CD4-positive, CD25-positive, alpha-beta regulatory T cell (primary cell): Measurements from ENCODE around the gene MS4A4A. TPM values are rescaled to one million over a fixed set of nuclear protein-coding genes. Genes with fewer than 3 reads are reported as not detected.

ENCODE experiments used
- polyA plus RNA-seq, 4 donors: library from polyadenylated mRNA; unstranded; fragments of 300-500 nt; fragmentation: Illumina TruSeq; gene quantifications; one replicate each; pipeline ENCODE4 v1.2.3, GENCODE V29; 2021
- total RNA-seq: library from RNA; stranded (reverse); gene quantifications from one replicate; pipeline ENCODE4 v1.2.3, GENCODE V29; 2022

The MS4A4A gene
- total and polyA plus RNA-seq, 5 donors from 2014 or later: not detected

Other genes starting within 250 kb of the MS4A4A start
- not detected for gene OOSP2, start 240.3 kb upstream of the MS4A4A start, total RNA-seq
- not detected for gene OOSP2, start 240.3 kb upstream of the MS4A4A start, polyA plus RNA-seq
- 0.79 TPM for gene MS4A3, start 224.0 kb upstream of the MS4A4A start, total RNA-seq
- not detected for gene MS4A3, start 224.0 kb upstream of the MS4A4A start, polyA plus RNA-seq
- 0.37 TPM for gene MS4A2, start 192.0 kb upstream of the MS4A4A start, total RNA-seq
- not detected for gene MS4A2, start 192.0 kb upstream of the MS4A4A start, polyA plus RNA-seq
- 1.3 TPM for gene MS4A6A, start 97.6 kb upstream of the MS4A4A start, total RNA-seq
- gene MS4A6A, start 97.6 kb upstream of the MS4A4A start, polyA plus RNA-seq: under 1 TPM in 3 of 4 donors, not detected in 1; 0.29 to 0.99 (median 0.47) TPM
- 1.0 TPM for gene MS4A4E, start 37.5 kb upstream of the MS4A4A start, total RNA-seq
- not detected for gene MS4A4E, start 37.5 kb upstream of the MS4A4A start, polyA plus RNA-seq
- gene MS4A6E, start 46.6 kb downstream of the MS4A4A start, total RNA-seq: not detected
- gene MS4A6E, start 46.6 kb downstream of the MS4A4A start, polyA plus RNA-seq: not detected
- gene MS4A7, start 97.9 kb downstream of the MS4A4A start, total RNA-seq: 0.86 TPM
- under 1 TPM in 2 of 4 donors, not detected in 2; 0.40 to 0.83 TPM for gene MS4A7, start 97.9 kb downstream of the MS4A4A start, polyA plus RNA-seq
- gene MS4A14, start 115.8 kb downstream of the MS4A4A start, total RNA-seq: not detected
- gene MS4A14, start 115.8 kb downstream of the MS4A4A start, polyA plus RNA-seq: not detected
- gene MS4A5, start 148.9 kb downstream of the MS4A4A start, total RNA-seq: not detected
- not detected for gene MS4A5, start 148.9 kb downstream of the MS4A4A start, polyA plus RNA-seq
- gene MS4A1, start 175.2 kb downstream of the MS4A4A start, total RNA-seq: 0.79 TPM
- gene MS4A1, start 175.2 kb downstream of the MS4A4A start, polyA plus RNA-seq: 1 to 10 TPM in 3 of 4 donors, under 1 TPM in 1; 0.52 to 3.6 (median 1.3) TPM
- not detected for gene MS4A12, start 212.1 kb downstream of the MS4A4A start, total RNA-seq
- not detected for gene MS4A12, start 212.1 kb downstream of the MS4A4A start, polyA plus RNA-seq
- gene MS4A13, start 234.7 kb downstream of the MS4A4A start, total RNA-seq: not detected
- not detected for gene MS4A13, start 234.7 kb downstream of the MS4A4A start, polyA plus RNA-seq